OCI-LY1 (cell line): Measurements from ENCODE around the gene PDLIM5.

Source experiments
- CTCF ChIP-seq: fragments of 200-600 bp; sonication (generic), shearing (Covaris generic); IDR thresholded peaks from 2 replicates; pipeline ENCODE4 v1.5.1; 2017; ENCODE audit warnings: mild to moderate bottlenecking, antibody characterized with exemption, low read length, moderate library complexity, mixed read lengths
- EZH2 ChIP-seq: fragments of 200-600 bp; sonication (generic), shearing (Covaris generic); IDR thresholded peaks from 2 replicates; pipeline ENCODE4 v1.8.0; 2017; ENCODE audit warnings: borderline replicate concordance, mixed run types, mild to moderate bottlenecking, antibody characterized with exemption, low read length, moderate library complexity, mixed read lengths

- no peak for TF ChIP-seq EZH2
- no peak for TF ChIP-seq CTCF
Measured at GRCh38 chr4:94671113-94671512, 219.4 kb downstream of the PDLIM5 start.
